ENCODE results near the gene FAM170B.

The FAM170B gene

GRCh38 chr10:49168831-49169500 lies 35.1 kb upstream of the FAM170B start:
- DNase-seq: no peak

GRCh38 chr10:49168171-49168540 lies 34.3 kb upstream of the FAM170B start:
- DNase-seq: no peak

- no peak for DNase-seq
Observed at GRCh38 chr10:49167425-49168170, 33.8 kb upstream of the FAM170B start.

GRCh38 chr10:49166484-49167400 lies 32.9 kb upstream of the FAM170B start:
- no peak for DNase-seq

GRCh38 chr10:49165821-49166483 lies 32.1 kb upstream of the FAM170B start:
- no peak for DNase-seq

- DNase-seq: no peak
Observed at GRCh38 chr10:49165259-49165658, 31.4 kb upstream of the FAM170B start.

GRCh38 chr10:49164559-49165188 lies 30.9 kb upstream of the FAM170B start:
- no peak for DNase-seq

- no peak for DNase-seq
Observed at GRCh38 chr10:49163741-49164140, 29.9 kb upstream of the FAM170B start.

- no peak for DNase-seq
Observed at GRCh38 chr10:49162761-49163310, 29.0 kb upstream of the FAM170B start.

- no peak for DNase-seq
Observed at GRCh38 chr10:49162063-49162462, 28.2 kb upstream of the FAM170B start.

GRCh38 chr10:49161411-49161997 lies 27.7 kb upstream of the FAM170B start:
- no peak for DNase-seq

- DNase-seq: no peak
Observed at GRCh38 chr10:49160814-49161213, 27.0 kb upstream of the FAM170B start.

GRCh38 chr10:49160110-49160509 lies 26.3 kb upstream of the FAM170B start:
- DNase-seq: no peak

GRCh38 chr10:49158915-49159314 lies 25.1 kb upstream of the FAM170B start:
- DNase-seq: no peak

GRCh38 chr10:49158404-49158803 lies 24.6 kb upstream of the FAM170B start:
- DNase-seq: no peak

- no peak for DNase-seq
Observed at GRCh38 chr10:49157229-49157628, 23.4 kb upstream of the FAM170B start.

GRCh38 chr10:49154641-49155040 lies 20.8 kb upstream of the FAM170B start:
- DNase-seq: no peak

- no peak for DNase-seq
Observed at GRCh38 chr10:49153971-49154370, 20.1 kb upstream of the FAM170B start.

GRCh38 chr10:49153115-49153514 lies 19.3 kb upstream of the FAM170B start:
- DNase-seq: no peak

- no peak for DNase-seq
Observed at GRCh38 chr10:49152663-49153062, 18.8 kb upstream of the FAM170B start.

- DNase-seq: no peak
Observed at GRCh38 chr10:49152037-49152436, 18.2 kb upstream of the FAM170B start.

- no peak for DNase-seq
Observed at GRCh38 chr10:49151481-49151880, 17.7 kb upstream of the FAM170B start.
